ENCODE measurements around the gene RUBCN.
"Not testable (repeated sequence)": the region's sequence is repeated elsewhere in the genome, so short reads cannot be mapped to it uniquely, and the experiment has no call there.

- TF ChIP-seq, protein P1, sequence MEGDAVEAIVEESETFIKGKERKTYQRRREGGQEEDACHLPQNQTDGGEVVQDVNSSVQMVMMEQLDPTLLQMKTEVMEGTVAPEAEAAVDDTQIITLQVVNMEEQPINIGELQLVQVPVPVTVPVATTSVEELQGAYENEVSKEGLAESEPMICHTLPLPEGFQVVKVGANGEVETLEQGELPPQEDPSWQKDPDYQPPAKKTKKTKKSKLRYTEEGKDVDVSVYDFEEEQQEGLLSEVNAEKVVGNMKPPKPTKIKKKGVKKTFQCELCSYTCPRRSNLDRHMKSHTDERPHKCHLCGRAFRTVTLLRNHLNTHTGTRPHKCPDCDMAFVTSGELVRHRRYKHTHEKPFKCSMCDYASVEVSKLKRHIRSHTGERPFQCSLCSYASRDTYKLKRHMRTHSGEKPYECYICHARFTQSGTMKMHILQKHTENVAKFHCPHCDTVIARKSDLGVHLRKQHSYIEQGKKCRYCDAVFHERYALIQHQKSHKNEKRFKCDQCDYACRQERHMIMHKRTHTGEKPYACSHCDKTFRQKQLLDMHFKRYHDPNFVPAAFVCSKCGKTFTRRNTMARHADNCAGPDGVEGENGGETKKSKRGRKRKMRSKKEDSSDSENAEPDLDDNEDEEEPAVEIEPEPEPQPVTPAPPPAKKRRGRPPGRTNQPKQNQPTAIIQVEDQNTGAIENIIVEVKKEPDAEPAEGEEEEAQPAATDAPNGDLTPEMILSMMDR (IDR thresholded peaks at IDR 0.05; ENCODE audit: low read depth, low read length, poor library complexity, severe bottlenecking): not testable (repeated sequence)
- TF ChIP-seq EZH2phosphoT487 (IDR thresholded peaks at IDR 0.05; ENCODE audit: borderline replicate concordance, low read length): not testable (repeated sequence)
These were observed 105.9 kb downstream of the RUBCN start for GRCh38 chr3:197630766-197631165.

Data from DOHH2 (cell line).